GM19467 (cell line): ENCODE results near the gene SMAD3.

Experiments
- ATAC-seq: cut with Tn5 transposase; IDR thresholded peaks from one replicate; pipeline ENCODE4 v1.9.1; 2021; ENCODE audit warnings: mild to moderate bottlenecking, moderate library complexity; ENCODE audit not compliant: unreplicated experiment

SMAD3 gene

DNA sequence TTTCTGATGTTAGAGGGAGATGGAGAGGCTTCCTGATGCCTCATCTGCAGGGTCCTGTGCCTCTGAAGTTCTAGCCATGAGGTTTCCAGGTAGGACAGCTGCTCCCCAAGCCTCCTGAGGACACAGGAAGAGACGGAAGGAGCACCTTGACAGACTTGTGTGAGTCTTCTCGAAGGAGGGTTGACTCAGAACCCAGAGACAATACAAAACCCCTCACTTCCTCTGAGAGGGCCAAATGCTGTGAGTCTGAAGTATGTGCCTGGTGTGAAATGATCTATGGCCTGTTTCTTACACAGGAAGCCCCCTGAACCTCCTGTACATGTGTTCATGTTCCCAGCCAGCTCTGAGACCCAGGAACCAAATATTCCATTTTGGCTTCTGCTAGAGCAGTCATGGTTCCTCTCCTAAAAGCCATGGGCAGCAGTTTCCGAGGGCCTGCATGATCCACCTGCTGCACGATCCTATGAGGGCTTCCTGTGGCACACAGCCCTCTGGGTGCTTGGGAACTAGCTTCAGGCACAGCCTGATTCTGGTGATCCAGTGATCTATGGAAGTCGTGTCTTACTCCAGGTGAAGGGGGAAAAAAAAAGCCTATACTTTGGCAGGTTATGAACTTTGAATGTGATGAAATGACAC, 126.9 kb downstream of the SMAD3 start:
- no peak for ATAC-seq

GRCh38 chr15:67193223-67193990, 128.0 kb downstream of the SMAD3 start:
- ATAC-seq: no peak

DNA sequence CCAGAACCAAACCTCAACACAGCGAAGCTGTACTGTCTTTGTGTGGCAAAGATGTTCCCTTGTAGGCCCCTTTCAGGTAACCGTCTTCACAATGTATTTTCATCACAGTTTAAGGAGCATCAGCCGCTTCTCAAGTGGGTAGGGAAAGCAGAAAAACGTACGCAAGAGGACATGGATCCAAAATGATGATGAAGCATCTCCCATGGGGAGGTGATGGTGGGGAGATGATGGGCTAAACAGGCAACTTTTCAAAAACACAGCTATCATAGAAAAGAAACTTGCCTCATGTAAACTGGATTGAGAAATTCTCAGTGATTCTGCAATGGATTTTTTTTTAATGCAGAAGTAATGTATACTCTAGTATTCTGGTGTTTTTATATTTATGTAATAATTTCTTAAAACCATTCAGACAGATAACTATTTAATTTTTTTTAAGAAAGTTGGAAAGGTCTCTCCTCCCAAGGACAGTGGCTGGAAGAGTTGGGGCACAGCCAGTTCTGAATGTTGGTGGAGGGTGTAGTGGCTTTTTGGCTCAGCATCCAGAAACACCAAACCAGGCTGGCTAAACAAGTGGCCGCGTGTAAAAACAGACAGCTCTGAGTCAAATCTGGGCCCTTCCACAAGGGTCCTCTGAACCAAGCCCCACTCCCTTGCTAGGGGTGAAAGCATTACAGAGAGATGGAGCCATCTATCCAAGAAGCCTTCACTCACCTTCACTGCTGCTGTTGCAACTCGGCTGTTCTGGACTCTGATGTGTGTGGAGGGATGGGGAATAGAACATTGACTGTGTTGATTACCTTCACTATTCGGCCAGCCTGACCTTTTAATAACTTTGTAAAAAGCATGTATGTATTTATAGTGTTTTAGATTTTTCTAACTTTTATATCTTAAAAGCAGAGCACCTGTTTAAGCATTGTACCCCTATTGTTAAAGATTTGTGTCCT, 129.0 kb downstream of the SMAD3 start:
- no peak for ATAC-seq

GRCh38 chr15:67195305-67195704, 129.9 kb downstream of the SMAD3 start:
- ATAC-seq: no peak

DNA sequence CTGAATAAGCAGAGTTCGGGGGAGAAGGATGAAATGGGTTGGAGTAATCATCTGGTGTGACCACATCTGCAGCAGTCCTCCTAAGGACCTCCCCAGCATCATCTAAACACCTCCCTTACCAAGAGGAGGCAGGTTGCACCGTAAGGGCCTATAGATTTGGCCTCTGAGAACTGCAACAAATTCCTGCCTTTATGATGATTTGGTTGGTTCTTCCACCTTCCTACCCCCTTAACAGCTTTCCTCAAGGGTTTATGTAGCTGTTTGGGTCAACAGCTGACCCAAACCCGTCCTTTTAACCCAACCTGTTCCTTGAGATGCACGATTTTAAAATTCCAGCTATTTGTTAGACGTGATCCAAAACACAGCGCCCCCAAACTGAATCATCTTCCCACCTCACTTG, 130.8 kb downstream of the SMAD3 start:
- ATAC-seq: no peak

GRCh38 chr15:67196672-67197363, 131.4 kb downstream of the SMAD3 start:
- no peak for ATAC-seq

GRCh38 chr15:67197364-67197695, 131.9 kb downstream of the SMAD3 start:
- ATAC-seq: no peak

GRCh38 chr15:67198157-67198754, 132.9 kb downstream of the SMAD3 start:
- ATAC-seq: no peak

GRCh38 chr15:67199391-67199790, 134.0 kb downstream of the SMAD3 start:
- no peak for ATAC-seq

GRCh38 chr15:67199881-67200763, 134.7 kb downstream of the SMAD3 start:
- ATAC-seq: no peak

- ATAC-seq: no peak
Observed at GRCh38 chr15:67201136-67201535, 135.7 kb downstream of the SMAD3 start.

DNA sequence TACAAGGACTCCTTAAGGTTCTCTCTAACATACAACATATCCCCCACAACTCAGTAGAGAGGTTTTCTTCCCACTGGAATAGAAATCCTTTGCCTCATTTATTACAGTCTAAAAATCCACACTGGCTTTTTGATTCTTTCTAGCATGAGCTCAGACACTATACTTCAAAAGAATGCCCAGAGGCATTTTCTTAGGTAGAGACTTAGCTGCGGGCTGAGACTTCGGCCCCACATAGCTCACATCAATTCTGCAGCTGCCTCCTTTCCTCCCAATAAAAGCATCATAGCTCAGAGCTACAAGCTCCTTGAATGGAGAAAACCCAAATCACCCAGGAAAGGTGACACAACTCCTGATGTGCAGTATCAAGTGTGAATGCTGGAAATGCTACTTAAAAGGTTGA, 136.7 kb downstream of the SMAD3 start:
- ATAC-seq: no peak

- ATAC-seq: no peak
Observed at GRCh38 chr15:67202991-67203390, 137.6 kb downstream of the SMAD3 start.

GRCh38 chr15:67207555-67208207, 142.3 kb downstream of the SMAD3 start:
- ATAC-seq: no peak

DNA sequence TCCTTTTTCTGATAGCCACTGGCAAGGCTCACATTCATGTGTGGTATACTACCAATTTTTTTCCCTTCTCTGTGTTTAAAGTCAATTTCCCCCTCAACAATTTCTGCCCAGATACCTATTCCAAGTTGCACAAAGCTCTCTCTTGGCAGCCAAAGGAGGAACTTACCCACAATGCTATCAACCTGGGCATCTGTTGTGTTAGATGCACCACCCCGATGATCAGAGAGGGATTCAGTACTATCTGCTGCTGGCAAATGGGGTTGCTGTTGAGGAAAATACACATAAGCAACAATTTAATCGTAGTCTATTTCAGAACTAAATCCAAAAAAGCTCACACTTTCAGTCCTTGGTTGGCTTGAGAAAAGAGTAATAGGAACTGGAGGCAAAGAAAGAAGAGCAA, 143.0 kb downstream of the SMAD3 start:
- ATAC-seq: no peak

GRCh38 chr15:67210555-67211168, 145.3 kb downstream of the SMAD3 start:
- ATAC-seq: no peak

DNA sequence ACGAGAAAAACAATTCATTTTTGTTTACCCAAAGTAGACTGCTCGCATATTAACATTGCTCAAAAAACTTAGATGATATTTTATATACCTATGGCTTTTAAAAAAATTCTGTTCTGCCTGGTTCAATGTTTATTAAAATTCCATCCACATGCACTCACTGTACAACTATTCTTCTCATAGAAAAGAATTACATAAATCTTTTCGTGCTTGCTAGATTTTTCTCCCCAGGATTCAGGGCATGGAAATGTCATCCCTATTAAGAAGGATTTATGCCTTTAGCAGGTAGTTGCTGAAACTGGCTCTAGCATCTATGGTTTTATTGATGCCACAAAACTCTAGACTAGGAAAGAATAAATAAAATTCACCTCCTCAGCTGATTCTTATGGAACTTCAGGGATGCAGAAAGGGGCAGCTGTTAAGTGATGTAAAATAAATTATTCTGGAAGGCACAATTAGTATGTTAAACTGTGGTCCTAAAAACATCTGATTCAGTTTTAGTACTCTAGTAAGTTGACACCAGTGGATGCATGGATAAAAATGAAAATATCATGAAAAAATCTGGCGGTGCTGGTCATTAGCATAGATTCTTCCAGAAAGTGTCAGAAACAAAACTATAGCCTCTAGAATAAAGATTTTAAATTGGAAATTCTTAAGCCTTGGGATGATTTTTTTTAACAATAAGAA, 147.4 kb downstream of the SMAD3 start:
- ATAC-seq: no peak

- no peak for ATAC-seq
Observed at GRCh38 chr15:67215102-67215501, 149.7 kb downstream of the SMAD3 start.
